Posterior cingulate gyrus (tissue), 11 donors: ENCODE measurements around the gene KIF22.

Source experiments
- DNase-seq, 10 donors: peaks; one replicate each; pipeline versions ENCODE4 v3.0.0 to v3.0.0-alpha.2; 2020 to 2021; ENCODE audit warnings: mixed read lengths in 3 of 10
- intact Hi-C: fragments of 100-400 bp; cut with DNase I; formaldehyde crosslinking; loops from one replicate; pipeline ENCODE4 v1.15.1; 2023

KIF22 gene

DNA sequence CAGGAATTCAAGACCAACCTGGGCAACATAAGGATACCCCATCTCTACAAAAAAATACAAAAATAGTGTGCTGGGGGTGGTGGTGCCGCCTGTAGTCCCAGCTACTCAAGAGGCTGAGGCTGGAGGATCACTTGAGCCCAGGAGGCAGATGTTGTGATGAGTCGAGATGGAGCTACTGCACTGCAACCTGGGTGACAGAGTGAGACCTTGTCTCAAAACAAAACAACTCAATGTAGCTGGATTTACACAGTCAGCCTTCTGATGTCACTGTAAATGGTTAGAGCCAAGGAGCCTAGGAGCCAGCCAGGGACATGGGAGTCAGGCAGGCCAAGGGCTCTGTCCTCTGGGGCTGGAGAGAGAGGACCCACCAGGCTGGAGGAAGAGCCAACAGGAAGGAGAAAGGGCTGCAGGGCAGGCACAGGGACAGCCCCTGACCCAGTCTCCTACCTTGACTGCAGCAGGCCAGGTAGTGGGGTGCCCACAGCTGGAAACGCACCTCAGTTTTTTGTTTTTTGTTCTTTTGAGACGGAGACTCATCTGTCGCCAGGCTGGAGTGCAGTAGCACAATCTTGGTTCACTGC, 64.1 kb downstream of the KIF22 start:
- intact Hi-C loops = no loop called here
- DNase-seq = no peak
